Smooth muscle cell (in vitro differentiated cells): ENCODE measurements around the gene SLC17A4. TPM values are rescaled to one million over a fixed set of nuclear protein-coding genes. Genes with fewer than 3 reads are reported as not detected.

Experiments used
- DNase-seq: peaks from one replicate; lab custom pipeline; 2025; ENCODE audit not compliant: unreplicated experiment; lab: John Stamatoyannopoulos, UW
- H2AFZ ChIP-seq: fragments of 200-600 bp; sonication (generic); 2 replicates; pipeline ENCODE4 v1.6.0; 2016; ENCODE audit warnings: antibody characterized with exemption, low read depth, mild to moderate bottlenecking
- H3F3A ChIP-seq: fragments of 200-600 bp; sonication (generic); 2 replicates; pipeline ENCODE4 v1.6.0; 2017; ENCODE audit warnings: antibody characterized with exemption, low read depth
- H3K27ac ChIP-seq: fragments of 200-600 bp; sonication (generic); 2 replicates; pipeline ENCODE4 v1.5.1; 2016; ENCODE audit warnings: low read depth, mild to moderate bottlenecking
- H3K27me3 ChIP-seq: fragments of 200-600 bp; sonication (generic); 2 replicates; pipeline ENCODE4 v1.6.1; 2016; ENCODE audit warnings: low read depth, mild to moderate bottlenecking
- H3K36me3 ChIP-seq: fragments of 200-600 bp; sonication (generic); 2 replicates; pipeline ENCODE4 v1.5.1; 2016; ENCODE audit warnings: low read depth
- H3K4me1 ChIP-seq: fragments of 200-600 bp; sonication (generic); 2 replicates; pipeline ENCODE4 v1.5.1; 2016; ENCODE audit warnings: low read depth
- H3K4me2 ChIP-seq: fragments of 200-600 bp; sonication (generic); 2 replicates; pipeline ENCODE4 v1.6.0; 2016; ENCODE audit warnings: mild to moderate bottlenecking
- H3K4me3 ChIP-seq: fragments of 200-600 bp; sonication (generic); 2 replicates; pipeline ENCODE4 v1.5.1; 2016; ENCODE audit warnings: mild to moderate bottlenecking
- H3K79me2 ChIP-seq: fragments of 200-600 bp; sonication (generic); 2 replicates; pipeline ENCODE4 v1.6.0; 2016; ENCODE audit warnings: low read depth, mild to moderate bottlenecking
- H3K9ac ChIP-seq: fragments of 200-600 bp; sonication (generic); 2 replicates; pipeline ENCODE4 v1.6.0; 2016; ENCODE audit warnings: low read depth
- H3K9me3 ChIP-seq: fragments of 200-600 bp; sonication (generic); replicated peaks from 2 replicates; pipeline ENCODE4 v1.5.1; 2016; ENCODE audit warnings: low read depth
- H4K20me1 ChIP-seq: fragments of 200-600 bp; sonication (generic); 2 replicates; pipeline ENCODE4 v1.6.0; 2016; ENCODE audit warnings: low read depth
- WGBS: methylation state at CpG from one replicate; pipeline ENCODE4 v1.1.7; 2016; ENCODE audit warnings: low lambda C conversion rate; 5-methylcytosine and 5-hydroxymethylcytosine counted together
- polyA plus RNA-seq: library from polyadenylated mRNA; unstranded; fragments of >200 nt; fragmentation: Nextera tagmentation; extraction: Ambion mirVana; gene quantifications from 2 replicates; pipeline ENCODE4 v1.2.1, GENCODE V29; 2016
- total RNA-seq: library from RNA; depleted of rRNA; stranded (reverse); fragments of >200 nt; gene quantifications from 2 replicates; pipeline ENCODE4 v1.2.3, GENCODE V29; 2014
- TF ChIP-seq, protein P1 (sequence below): fragments of 200-600 bp; sonication (generic); IDR thresholded peaks from 2 replicates; pipeline ENCODE4 v1.5.1; 2017; ENCODE audit warnings: borderline replicate concordance, mild to moderate bottlenecking, antibody characterized with exemption; ENCODE audit not compliant: insufficient read depth, poor library complexity, severe bottlenecking

SLC17A4 gene
- total and polyA plus RNA-seq, 2 experiments from 2014 or later: not detected

DNA sequence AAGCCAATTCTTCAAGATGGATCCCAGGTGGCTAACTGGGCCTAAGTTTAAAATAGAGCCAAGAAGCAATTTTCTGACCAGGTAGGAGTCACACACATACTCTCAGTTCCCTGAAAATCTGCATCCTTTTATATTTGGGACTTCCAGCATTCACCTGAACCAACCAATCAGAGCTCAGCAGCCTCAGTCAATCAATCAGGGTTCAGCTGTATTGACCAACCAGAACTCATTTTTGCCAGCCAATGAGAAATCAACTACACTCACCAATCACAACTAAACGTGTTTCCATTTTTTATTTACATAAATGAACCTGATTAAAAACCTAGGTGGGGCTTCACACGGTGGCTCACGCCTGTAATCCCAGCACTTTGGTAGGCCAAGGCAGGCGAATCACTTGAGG, 37.5 kb downstream of the SLC17A4 start:
- Histone ChIP-seq H3K36me3 (no peaks in the 10 kb centered on the region), H3K27ac (no peak overlapping the region), H3K9ac (no peak overlapping the region), H3K79me2 (no peaks in the 10 kb centered on the region), H4K20me1 (no peaks in the 10 kb centered on the region), H3K27me3 (no peaks in the 10 kb centered on the region), H3K4me3 (no peak overlapping the region), H2AFZ (no peak overlapping the region), H3F3A (no peaks in the 10 kb centered on the region), H3K9me3 (no peaks in the 10 kb centered on the region), H3K4me1 (no peaks in the 10 kb centered on the region), H3K4me2 (no peak overlapping the region)
- no peak for DNase-seq
- TF ChIP-seq, protein P1, sequence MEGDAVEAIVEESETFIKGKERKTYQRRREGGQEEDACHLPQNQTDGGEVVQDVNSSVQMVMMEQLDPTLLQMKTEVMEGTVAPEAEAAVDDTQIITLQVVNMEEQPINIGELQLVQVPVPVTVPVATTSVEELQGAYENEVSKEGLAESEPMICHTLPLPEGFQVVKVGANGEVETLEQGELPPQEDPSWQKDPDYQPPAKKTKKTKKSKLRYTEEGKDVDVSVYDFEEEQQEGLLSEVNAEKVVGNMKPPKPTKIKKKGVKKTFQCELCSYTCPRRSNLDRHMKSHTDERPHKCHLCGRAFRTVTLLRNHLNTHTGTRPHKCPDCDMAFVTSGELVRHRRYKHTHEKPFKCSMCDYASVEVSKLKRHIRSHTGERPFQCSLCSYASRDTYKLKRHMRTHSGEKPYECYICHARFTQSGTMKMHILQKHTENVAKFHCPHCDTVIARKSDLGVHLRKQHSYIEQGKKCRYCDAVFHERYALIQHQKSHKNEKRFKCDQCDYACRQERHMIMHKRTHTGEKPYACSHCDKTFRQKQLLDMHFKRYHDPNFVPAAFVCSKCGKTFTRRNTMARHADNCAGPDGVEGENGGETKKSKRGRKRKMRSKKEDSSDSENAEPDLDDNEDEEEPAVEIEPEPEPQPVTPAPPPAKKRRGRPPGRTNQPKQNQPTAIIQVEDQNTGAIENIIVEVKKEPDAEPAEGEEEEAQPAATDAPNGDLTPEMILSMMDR: no peak
- 86% methylated on average over 4 of the region's 4 CpGs for WGBS

DNA sequence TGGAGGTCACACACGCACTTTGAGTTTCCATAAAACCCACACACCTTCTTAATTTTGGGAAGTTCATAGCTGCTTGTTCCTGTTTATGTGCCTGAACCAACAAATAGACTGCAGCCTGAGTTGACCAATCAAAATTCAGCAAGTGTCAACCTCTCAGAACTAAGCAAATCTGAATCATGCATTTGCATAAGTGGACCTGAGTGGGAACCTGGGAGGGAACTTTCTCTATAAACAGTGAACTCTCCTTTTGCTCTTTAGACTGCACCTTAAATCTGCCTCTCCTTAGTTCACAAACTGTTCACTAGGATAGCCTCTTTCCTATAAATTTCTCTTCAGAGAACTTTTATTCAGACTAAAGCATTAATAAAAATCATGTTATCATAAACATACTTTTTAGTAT, 39.4 kb downstream of the SLC17A4 start:
- H4K20me1 ChIP-seq: no peaks in the 10 kb centered on the region
- no peaks in the 10 kb centered on the region for H3K4me1 ChIP-seq
- no peak overlapping the region for H2AFZ ChIP-seq
- 96% methylated on average over 1 of the region's 1 CpG for WGBS
- H3K4me3 ChIP-seq: no peak overlapping the region
- no peaks in the 10 kb centered on the region for H3K27me3 ChIP-seq
- H3K79me2 ChIP-seq: no peaks in the 10 kb centered on the region
- no peak overlapping the region for H3K9ac ChIP-seq
- H3K4me2 ChIP-seq: no peak overlapping the region
- TF ChIP-seq, protein P1: no peak
- H3K27ac ChIP-seq: no peak overlapping the region
- no peaks in the 10 kb centered on the region for H3K36me3 ChIP-seq
- H3F3A ChIP-seq: no peaks in the 10 kb centered on the region
- H3K9me3 ChIP-seq: no peaks in the 10 kb centered on the region
- DNase-seq: no peak

DNA sequence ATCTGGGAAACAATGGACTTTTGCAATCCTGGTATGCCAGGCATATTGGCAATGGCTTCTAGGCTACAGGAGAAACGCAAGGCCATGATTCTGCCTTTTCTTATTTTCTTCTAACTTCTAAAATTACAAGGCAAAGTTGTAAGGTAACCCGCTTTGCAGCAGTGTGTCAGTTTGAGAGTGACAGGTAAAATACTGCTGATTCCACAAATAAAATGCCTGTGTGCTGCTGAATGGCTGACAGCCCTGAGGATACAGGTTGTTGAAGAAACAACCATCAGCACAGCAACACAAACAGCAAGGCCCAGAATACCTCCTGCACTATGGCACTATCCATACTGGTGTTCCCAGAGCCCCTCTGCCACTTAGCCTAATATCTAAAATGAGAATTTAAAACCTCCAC, 40.2 kb downstream of the SLC17A4 start:
- H2AFZ ChIP-seq: no peak overlapping the region
- H3K4me3 ChIP-seq: no peak overlapping the region
- H3K4me2 ChIP-seq: no peak overlapping the region
- no peak for DNase-seq
- no peaks in the 10 kb centered on the region for H3K36me3 ChIP-seq
- TF ChIP-seq, protein P1: no peak
- no peak overlapping the region for H3K9ac ChIP-seq
- no peaks in the 10 kb centered on the region for H3K9me3 ChIP-seq
- 97% methylated on average over 2 of the region's 2 CpGs for WGBS
- no peaks in the 10 kb centered on the region for H3K27me3 ChIP-seq
- no peaks in the 10 kb centered on the region for H3F3A ChIP-seq
- H3K4me1 ChIP-seq: no peaks in the 10 kb centered on the region
- no peaks in the 10 kb centered on the region for H4K20me1 ChIP-seq
- H3K27ac ChIP-seq: no peak overlapping the region
- no peaks in the 10 kb centered on the region for H3K79me2 ChIP-seq

DNA sequence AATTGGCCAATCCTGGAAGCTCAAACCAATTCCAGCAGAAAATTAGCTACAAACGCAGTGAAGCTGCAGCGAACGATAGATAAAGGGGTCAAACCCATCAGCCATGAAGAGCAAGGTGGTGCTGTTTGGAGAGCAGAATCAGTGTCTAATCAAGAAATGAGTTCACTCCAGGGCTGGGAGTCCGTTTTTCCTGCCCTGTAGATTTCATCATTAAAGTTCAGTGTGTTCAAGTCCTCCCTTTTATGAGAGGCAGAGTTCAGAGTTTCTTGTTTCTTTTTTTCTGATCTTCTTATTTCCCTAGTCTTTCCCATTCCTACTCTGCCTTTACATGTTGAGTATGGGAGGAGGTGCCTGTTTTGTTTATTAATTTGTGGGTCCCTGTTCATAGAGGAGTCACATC, 46.9 kb downstream of the SLC17A4 start:
- Histone ChIP-seq H2AFZ (no peak overlapping the region), H3K79me2 (no peaks in the 10 kb centered on the region), H3K4me1 (no peaks in the 10 kb centered on the region), H3K4me2 (no peak overlapping the region), H3K9me3 (no peaks in the 10 kb centered on the region), H3F3A (no peaks in the 10 kb centered on the region), H3K27me3 (no peaks in the 10 kb centered on the region), H3K36me3 (no peaks in the 10 kb centered on the region), H3K4me3 (no peak overlapping the region), H3K9ac (no peak overlapping the region), H3K27ac (no peak overlapping the region), H4K20me1 (no peaks in the 10 kb centered on the region)
- WGBS: 87% methylated on average over 4 of the region's 4 CpGs
- TF ChIP-seq, protein P1: no peak
- no peak for DNase-seq
